Panc1 (cell line): ENCODE measurements around the gene SNX22. TPM values are rescaled to one million over a fixed set of nuclear protein-coding genes. Genes with fewer than 3 reads are reported as not detected.

ENCODE experiments used
- ATAC-seq: fragments of 200-7000 bp; cut with Tn5 transposase; 2 replicates; pipeline ENCODE4 v1.9.1; 2020; ENCODE audit warnings: mild to moderate bottlenecking, moderate library complexity
- BruUV-seq: library from RNA; stranded (reverse); fragments of 400-500 nt; replicated peaks from 2 replicates; lab custom pipeline; 2021; lab: Mats Ljungman, UMichigan
- CTCF ChIA-PET: fragments of 300-600 bp; sonication (Branson Sonifier 250); formaldehyde crosslinking; loops from one replicate; lab custom pipeline; 2022; ENCODE audit warnings: antibody characterized with exemption; lab: Charles Lee
- POLR2A ChIA-PET: fragments of 300-600 bp; sonication (Branson Sonifier 250); formaldehyde crosslinking; loops from one replicate; lab custom pipeline; 2022; ENCODE audit warnings: antibody characterized with exemption; lab: Charles Lee
- DNase-seq: peaks from one replicate; pipeline ENCODE4 v3.0.0-alpha.2; 2010; ENCODE audit warnings: low read depth, low spot score
- H3K27ac ChIP-seq: 2 replicates; pipeline ENCODE4 v1.5.1; 2011; ENCODE audit warnings: mild to moderate bottlenecking, low read length, inconsistent platforms
- H3K27me3 ChIP-seq: fragments of 200-500 bp; sonication (Bioruptor generic); 2 replicates; pipeline ENCODE4 v1.6.0; 2014; ENCODE audit warnings: low read length, inconsistent platforms; ENCODE audit not compliant: control insufficient read depth, insufficient read depth
- H3K36me3 ChIP-seq: fragments of 200-500 bp; sonication (Bioruptor generic); 2 replicates; pipeline ENCODE4 v1.5.1; 2014; ENCODE audit warnings: inconsistent platforms, mild to moderate bottlenecking, low read length, moderate library complexity; ENCODE audit not compliant: control insufficient read depth, insufficient read depth
- H3K4me1 ChIP-seq: 2 replicates; pipeline ENCODE4 v1.5.1; 2011; ENCODE audit warnings: inconsistent platforms, mild to moderate bottlenecking, low read length, moderate library complexity; ENCODE audit not compliant: control insufficient read depth, insufficient read depth
- H3K4me3 ChIP-seq, 2 experiments: 2 replicates each; pipeline ENCODE4 v1.5.1; 2011 to 2012; ENCODE audit warnings: low read depth in 2 of 2, low read length in 2 of 2, mild to moderate bottlenecking in 2 of 2, inconsistent platforms in 1 of 2, moderate library complexity in 1 of 2
- H3K9me3 ChIP-seq: fragments of 200-500 bp; sonication (Bioruptor generic); 2 replicates; pipeline ENCODE4 v1.5.1; 2014; ENCODE audit warnings: low read depth, mild to moderate bottlenecking, inconsistent platforms, low read length, moderate library complexity; ENCODE audit not compliant: control insufficient read depth, insufficient read depth
- POLR2AphosphoS5 ChIP-seq: IDR thresholded peaks from 2 replicates; pipeline ENCODE4 v1.6.1; 2012; ENCODE audit warnings: mild to moderate bottlenecking, low read depth, low read length, moderate library complexity
- SIN3A ChIP-seq: IDR thresholded peaks from 2 replicates; pipeline ENCODE4 v1.6.1; 2012; ENCODE audit warnings: low read depth, mild to moderate bottlenecking, low read length, moderate library complexity, borderline replicate concordance; ENCODE audit not compliant: insufficient read depth
- TCF7L2 ChIP-seq: IDR thresholded peaks from 2 replicates; pipeline ENCODE4 v1.6.1; 2011; ENCODE audit warnings: mild to moderate bottlenecking, low read depth, low read length, inconsistent platforms
- in situ Hi-C: cut with HindIII; loops from 2 replicates; pipeline ENCODE4 v1.10.0; 2016; ENCODE audit warnings: low sequenced_read_pairs, low pct_unique_long_range_greater_than_20kb
- intact Hi-C: fragments of 100-400 bp; cut with micrococcal nuclease; formaldehyde crosslinking; loops from one replicate; pipeline ENCODE4 v1.10.0; 2022; ENCODE audit not compliant: unreplicated experiment
- total RNA-seq: library from RNA; stranded (reverse); gene quantifications from one replicate; pipeline ENCODE4 v1.2.1, GENCODE V29; 2021; ENCODE audit not compliant: unreplicated experiment
- TF ChIP-seq, protein P1 (sequence below), 2 experiments: IDR thresholded peaks; 2 replicates each; pipeline ENCODE4 v1.6.1; 2011 to 2012; ENCODE audit warnings: low read depth in 2 of 2, control low read depth in 1 of 2, low read length in 1 of 2, mild to moderate bottlenecking in 1 of 2, moderate library complexity in 1 of 2; ENCODE audit not compliant: insufficient read depth in 1 of 2
- TF ChIP-seq, protein P2 (sequence below): fragments of 450-650 bp; IDR thresholded peaks from 2 replicates; pipeline ENCODE4 v1.5.1; 2017; ENCODE audit warnings: mild to moderate bottlenecking

The SNX22 gene
- total RNA-seq, 1 experiment from 2014 or later, result 2.3 TPM

- DNase-seq, result no peak
- in situ Hi-C loops, result no loop called here
- no peak for ATAC-seq
- intact Hi-C loops, result no loop called here
- no peaks in the 10 kb centered on the region for H3K27me3 ChIP-seq
- H3K36me3 ChIP-seq, result peaks cover 5% of the 10 kb centered on the region; the same call in 1 of the 2 replicates
- POLR2A ChIA-PET, result interaction anchor here (0.6 kb wide), 2 partner anchors 12 to 74 kb away, joined by 3 read pairs; no protein-coding TSS in a partner anchor
- H3K27ac ChIP-seq, result no peak overlapping the region
- no peaks in the 10 kb centered on the region for H3K9me3 ChIP-seq
- BruUV-seq, result no TSS peak
- TF ChIP-seq, protein P1, sequence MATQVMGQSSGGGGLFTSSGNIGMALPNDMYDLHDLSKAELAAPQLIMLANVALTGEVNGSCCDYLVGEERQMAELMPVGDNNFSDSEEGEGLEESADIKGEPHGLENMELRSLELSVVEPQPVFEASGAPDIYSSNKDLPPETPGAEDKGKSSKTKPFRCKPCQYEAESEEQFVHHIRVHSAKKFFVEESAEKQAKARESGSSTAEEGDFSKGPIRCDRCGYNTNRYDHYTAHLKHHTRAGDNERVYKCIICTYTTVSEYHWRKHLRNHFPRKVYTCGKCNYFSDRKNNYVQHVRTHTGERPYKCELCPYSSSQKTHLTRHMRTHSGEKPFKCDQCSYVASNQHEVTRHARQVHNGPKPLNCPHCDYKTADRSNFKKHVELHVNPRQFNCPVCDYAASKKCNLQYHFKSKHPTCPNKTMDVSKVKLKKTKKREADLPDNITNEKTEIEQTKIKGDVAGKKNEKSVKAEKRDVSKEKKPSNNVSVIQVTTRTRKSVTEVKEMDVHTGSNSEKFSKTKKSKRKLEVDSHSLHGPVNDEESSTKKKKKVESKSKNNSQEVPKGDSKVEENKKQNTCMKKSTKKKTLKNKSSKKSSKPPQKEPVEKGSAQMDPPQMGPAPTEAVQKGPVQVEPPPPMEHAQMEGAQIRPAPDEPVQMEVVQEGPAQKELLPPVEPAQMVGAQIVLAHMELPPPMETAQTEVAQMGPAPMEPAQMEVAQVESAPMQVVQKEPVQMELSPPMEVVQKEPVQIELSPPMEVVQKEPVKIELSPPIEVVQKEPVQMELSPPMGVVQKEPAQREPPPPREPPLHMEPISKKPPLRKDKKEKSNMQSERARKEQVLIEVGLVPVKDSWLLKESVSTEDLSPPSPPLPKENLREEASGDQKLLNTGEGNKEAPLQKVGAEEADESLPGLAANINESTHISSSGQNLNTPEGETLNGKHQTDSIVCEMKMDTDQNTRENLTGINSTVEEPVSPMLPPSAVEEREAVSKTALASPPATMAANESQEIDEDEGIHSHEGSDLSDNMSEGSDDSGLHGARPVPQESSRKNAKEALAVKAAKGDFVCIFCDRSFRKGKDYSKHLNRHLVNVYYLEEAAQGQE (IDR thresholded peaks at IDR 0.05; ENCODE audit: insufficient read depth in 1 of 2, low read depth in 2 of 2, low read length in 1 of 2), result no peak
- TF ChIP-seq, protein P2, sequence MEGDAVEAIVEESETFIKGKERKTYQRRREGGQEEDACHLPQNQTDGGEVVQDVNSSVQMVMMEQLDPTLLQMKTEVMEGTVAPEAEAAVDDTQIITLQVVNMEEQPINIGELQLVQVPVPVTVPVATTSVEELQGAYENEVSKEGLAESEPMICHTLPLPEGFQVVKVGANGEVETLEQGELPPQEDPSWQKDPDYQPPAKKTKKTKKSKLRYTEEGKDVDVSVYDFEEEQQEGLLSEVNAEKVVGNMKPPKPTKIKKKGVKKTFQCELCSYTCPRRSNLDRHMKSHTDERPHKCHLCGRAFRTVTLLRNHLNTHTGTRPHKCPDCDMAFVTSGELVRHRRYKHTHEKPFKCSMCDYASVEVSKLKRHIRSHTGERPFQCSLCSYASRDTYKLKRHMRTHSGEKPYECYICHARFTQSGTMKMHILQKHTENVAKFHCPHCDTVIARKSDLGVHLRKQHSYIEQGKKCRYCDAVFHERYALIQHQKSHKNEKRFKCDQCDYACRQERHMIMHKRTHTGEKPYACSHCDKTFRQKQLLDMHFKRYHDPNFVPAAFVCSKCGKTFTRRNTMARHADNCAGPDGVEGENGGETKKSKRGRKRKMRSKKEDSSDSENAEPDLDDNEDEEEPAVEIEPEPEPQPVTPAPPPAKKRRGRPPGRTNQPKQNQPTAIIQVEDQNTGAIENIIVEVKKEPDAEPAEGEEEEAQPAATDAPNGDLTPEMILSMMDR, result no peak
- TF ChIP-seq POLR2AphosphoS5 (no peak; the same call in 1 of the 2 replicates), SIN3A (no peak), TCF7L2 (no peak)
- CTCF ChIA-PET, result no interaction called here
- peaks cover 8% of the 10 kb centered on the region; the same call in 1 of the 2 replicates for H3K4me1 ChIP-seq
- H3K4me3 ChIP-seq, result no peak overlapping the region
Observed at GRCh38 chr15:64166102-64166890, 14.8 kb downstream of the SNX22 start.

DNA sequence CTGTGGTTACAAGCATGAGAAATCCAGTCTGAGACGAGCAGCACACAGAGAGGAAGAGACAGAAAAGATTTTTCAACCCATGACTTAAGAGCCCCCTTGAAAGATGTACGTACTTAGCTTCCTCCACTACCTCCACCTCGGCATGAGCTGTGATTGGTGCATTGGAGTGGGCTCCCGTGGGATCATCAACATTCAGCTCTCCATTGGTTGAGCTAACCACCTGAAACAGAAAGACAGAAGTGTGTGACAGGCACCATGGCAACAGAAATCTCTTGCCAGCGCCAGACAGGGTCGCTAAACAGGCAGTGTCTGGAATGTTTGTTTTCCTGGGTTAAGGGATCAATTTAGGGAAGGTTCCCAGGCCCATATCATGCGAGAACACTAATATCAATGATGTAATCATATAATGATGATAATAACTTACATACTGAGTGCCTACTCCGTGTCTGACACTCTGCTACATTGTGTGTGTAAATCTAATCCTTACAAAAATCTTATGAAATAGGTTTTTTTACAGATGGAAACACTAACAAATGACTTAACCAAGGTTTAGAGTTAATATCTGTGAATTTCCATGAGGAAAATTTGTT lies 28.8 kb downstream of the SNX22 start:
- intact Hi-C loops (no loop called here), in situ Hi-C loops (no loop called here)
- Histone ChIP-seq H3K9me3 (no peaks in the 10 kb centered on the region), H3K36me3 (peaks cover 3% of the 10 kb centered on the region; the same call in 1 of the 2 replicates), H3K27me3 (no peaks in the 10 kb centered on the region), H3K27ac (no peak overlapping the region), H3K4me1 (no peaks in the 10 kb centered on the region), H3K4me3 (no peak overlapping the region)
- ATAC-seq, result no peak
- ChIA-PET CTCF (no interaction called here), POLR2A (interaction anchor here (0.5 kb wide), 1 partner anchor 53 kb away, joined by 3 read pairs; no protein-coding TSS in a partner anchor)
- DNase-seq, result no peak
- BruUV-seq, result no TSS peak
- TF ChIP-seq TCF7L2 (no peak), POLR2AphosphoS5 (no peak), SIN3A (no peak)
- TF ChIP-seq, protein P1 (IDR thresholded peaks at IDR 0.05; ENCODE audit: insufficient read depth in 1 of 2, low read depth in 2 of 2, low read length in 1 of 2), result no peak
- TF ChIP-seq, protein P2, result no peak
